ENCODE measurements around the gene GRHL3. TPM values are rescaled to one million over a fixed set of nuclear protein-coding genes. Genes with fewer than 3 reads are reported as not detected.
A peak's percentile ranks its signal among the peaks of the same experiment; 100 is the strongest.

GRHL3 gene
- total RNA-seq, 1 donor from 2014 or later, result 0.78 TPM

GRCh38 chr1:24374891-24375786 lies 56.0 kb downstream of the GRHL3 start:
- ATAC-seq (ENCODE audit: low read depth) (no peak), DNase-seq (no peak)
- Mint-ChIP-seq H3K9me3 (no peaks in the 10 kb centered on the region), H3K4me1 (peaks cover 20% of the 10 kb centered on the region), H3K4me3 (no peak overlapping the region), H3K36me3 (ENCODE audit: low read depth) (peaks cover 17% of the 10 kb centered on the region), H3K27ac (peak overlapping the region; percentile 3), H3K27me3 (no peaks in the 10 kb centered on the region)
- ChIA-PET CTCF (no interaction called here), POLR2A (no interaction called here)
- TF ChIP-seq CTCF (IDR thresholded peaks at IDR 0.05), result no peak
- intact Hi-C loops (cut with micrococcal nuclease), result no loop called here

- Mint-ChIP-seq H3K9me3 (no peaks in the 10 kb centered on the region), H3K36me3 (ENCODE audit: low read depth) (peaks cover 19% of the 10 kb centered on the region), H3K27ac (no peak overlapping the region), H3K4me1 (peaks cover 12% of the 10 kb centered on the region), H3K27me3 (no peaks in the 10 kb centered on the region), H3K4me3 (no peak overlapping the region)
- intact Hi-C loops (cut with micrococcal nuclease), result no loop called here
- TF ChIP-seq CTCF (IDR thresholded peaks at IDR 0.05), result no peak
- no peak for DNase-seq
- ATAC-seq (ENCODE audit: low read depth), result no peak
- ChIA-PET POLR2A (no interaction called here), CTCF (no interaction called here)
Measured at GRCh38 chr1:24379733-24380315, 60.7 kb downstream of the GRHL3 start.

GRCh38 chr1:24380508-24380907 lies 61.4 kb downstream of the GRHL3 start:
- Mint-ChIP-seq H3K4me3 (no peak overlapping the region), H3K36me3 (ENCODE audit: low read depth) (peaks cover 19% of the 10 kb centered on the region), H3K27me3 (no peaks in the 10 kb centered on the region), H3K9me3 (no peaks in the 10 kb centered on the region), H3K27ac (no peak overlapping the region), H3K4me1 (peaks cover 19% of the 10 kb centered on the region)
- ATAC-seq (ENCODE audit: low read depth), result no peak
- CTCF ChIA-PET, result interaction anchor here (4.1 kb wide), 1 partner anchor 12 kb away, joined by 17 read pairs; no protein-coding TSS in a partner anchor
- no peak for DNase-seq
- TF ChIP-seq CTCF (IDR thresholded peaks at IDR 0.05), result no peak
- intact Hi-C loops (cut with micrococcal nuclease), result no loop called here
- POLR2A ChIA-PET, result interaction anchor here (1.0 kb wide), 1 partner anchor 230 kb away, joined by 3 read pairs; no protein-coding TSS in a partner anchor

GRCh38 chr1:24381256-24381655 lies 62.1 kb downstream of the GRHL3 start:
- no peak overlapping the region for H3K27ac Mint-ChIP-seq
- no peaks in the 10 kb centered on the region for H3K27me3 Mint-ChIP-seq
- H3K4me1 Mint-ChIP-seq, result peaks cover 25% of the 10 kb centered on the region
- ChIA-PET POLR2A (interaction anchor here (0.6 to 1.0 kb wide), 2 partner anchors 10 to 231 kb away, joined by 3 to 6 read pairs; no protein-coding TSS in a partner anchor), CTCF (interaction anchor here (2.0 to 4.1 kb wide), 2 partner anchors 8 to 11 kb away, joined by 4 to 17 read pairs; no protein-coding TSS in a partner anchor)
- intact Hi-C loops (cut with micrococcal nuclease), result no loop called here
- peaks cover 19% of the 10 kb centered on the region for H3K36me3 Mint-ChIP-seq (ENCODE audit: low read depth)
- ATAC-seq (ENCODE audit: low read depth) (no peak), DNase-seq (no peak)
- TF ChIP-seq CTCF (IDR thresholded peaks at IDR 0.05), result no peak
- H3K4me3 Mint-ChIP-seq, result no peak overlapping the region
- no peaks in the 10 kb centered on the region for H3K9me3 Mint-ChIP-seq

GRCh38 chr1:24382165-24382577 lies 63.0 kb downstream of the GRHL3 start:
- ATAC-seq (ENCODE audit: low read depth) (no peak), DNase-seq (no peak)
- ChIA-PET POLR2A (no interaction called here), CTCF (interaction anchor here (1.2 to 4.1 kb wide), 3 partner anchors 9 to 183 kb away, joined by 3 to 17 read pairs (median 4); no protein-coding TSS in a partner anchor)
- intact Hi-C loops (cut with micrococcal nuclease), result no loop called here
- Mint-ChIP-seq H3K9me3 (no peaks in the 10 kb centered on the region), H3K27me3 (no peaks in the 10 kb centered on the region), H3K4me1 (peaks cover 28% of the 10 kb centered on the region), H3K36me3 (ENCODE audit: low read depth) (peaks cover 18% of the 10 kb centered on the region), H3K4me3 (no peak overlapping the region), H3K27ac (no peak overlapping the region)
- TF ChIP-seq CTCF (IDR thresholded peaks at IDR 0.05), result no peak

All from activated B cell treated with CpG ODN at 0.5 μM for 24 hours (primary cell).